DND-41 (cell line): ENCODE results near the gene SYNGR1.

Source experiments
- ATAC-seq: fragments of 200-7000 bp; cut with Tn5 transposase; 3 replicates; pipeline ENCODE4 v1.9.1; 2021; ENCODE audit warnings: low read depth; ENCODE audit not compliant: insufficient read depth
- DNase-seq: peaks from one replicate; pipeline ENCODE4 v3.0.0-alpha.2; 2020
- H2AFZ ChIP-seq: 2 replicates; pipeline ENCODE4 v1.6.0; 2012; ENCODE audit warnings: low read depth, low read length
- H3K27ac ChIP-seq: 2 replicates; pipeline ENCODE4 v1.5.1; 2012; ENCODE audit warnings: low read length, inconsistent platforms
- H3K27me3 ChIP-seq: fragments of 200-600 bp; sonication (generic); 2 replicates; pipeline ENCODE4 v1.6.0; 2012; ENCODE audit warnings: low read length, mild to moderate bottlenecking, inconsistent platforms; ENCODE audit not compliant: insufficient read depth, poor library complexity
- H3K36me3 ChIP-seq: 2 replicates; pipeline ENCODE4 v1.5.1; 2012; ENCODE audit warnings: low read length, inconsistent platforms; ENCODE audit not compliant: insufficient read depth
- H3K4me1 ChIP-seq: 2 replicates; pipeline ENCODE4 v1.5.1; 2012; ENCODE audit warnings: mild to moderate bottlenecking, low read length; ENCODE audit not compliant: insufficient read depth
- H3K4me2 ChIP-seq: 2 replicates; pipeline ENCODE4 v1.6.0; 2012; ENCODE audit warnings: mild to moderate bottlenecking, moderate library complexity, low read length, inconsistent platforms; ENCODE audit not compliant: insufficient read depth
- H3K4me3 ChIP-seq, 2 experiments: fragments of 200-600 bp in 1 of 2; shearing (Covaris generic) in 1 of 2; 2 replicates each; pipeline ENCODE4 v1.5.1; 2012 to 2016; ENCODE audit warnings: inconsistent platforms in 2 of 2, low read length in 2 of 2, mild to moderate bottlenecking in 2 of 2, low read depth in 1 of 2, moderate library complexity in 1 of 2
- H3K79me2 ChIP-seq: 2 replicates; pipeline ENCODE4 v1.6.0; 2012; ENCODE audit warnings: low read length, inconsistent platforms; ENCODE audit not compliant: insufficient read depth
- H3K9ac ChIP-seq: 2 replicates; pipeline ENCODE4 v1.6.0; 2012; ENCODE audit warnings: low read depth, mild to moderate bottlenecking, inconsistent platforms, low read length, moderate library complexity
- H3K9me3 ChIP-seq: 2 replicates; pipeline ENCODE4 v1.5.1; 2012; ENCODE audit warnings: low read length, moderate library complexity, mild to moderate bottlenecking, inconsistent platforms; ENCODE audit not compliant: insufficient read depth, severe bottlenecking
- H4K20me1 ChIP-seq: 2 replicates; pipeline ENCODE4 v1.6.0; 2012; ENCODE audit warnings: low read length; ENCODE audit not compliant: insufficient read depth
- EZH2 ChIP-seq: IDR thresholded peaks from 3 replicates; pipeline ENCODE4 v1.6.1; 2012; ENCODE audit warnings: borderline replicate concordance, low read depth, mild to moderate bottlenecking, moderate library complexity, low read length, inconsistent platforms; ENCODE audit not compliant: severe bottlenecking
- TF ChIP-seq, protein P1 (sequence below): IDR thresholded peaks from 2 replicates; pipeline ENCODE4 v1.5.1; 2012; ENCODE audit warnings: borderline replicate concordance, low read length, moderate library complexity, mild to moderate bottlenecking; ENCODE audit not compliant: poor library complexity, severe bottlenecking; ENCODE audit errors: extremely low read depth

SYNGR1 gene

DNA sequence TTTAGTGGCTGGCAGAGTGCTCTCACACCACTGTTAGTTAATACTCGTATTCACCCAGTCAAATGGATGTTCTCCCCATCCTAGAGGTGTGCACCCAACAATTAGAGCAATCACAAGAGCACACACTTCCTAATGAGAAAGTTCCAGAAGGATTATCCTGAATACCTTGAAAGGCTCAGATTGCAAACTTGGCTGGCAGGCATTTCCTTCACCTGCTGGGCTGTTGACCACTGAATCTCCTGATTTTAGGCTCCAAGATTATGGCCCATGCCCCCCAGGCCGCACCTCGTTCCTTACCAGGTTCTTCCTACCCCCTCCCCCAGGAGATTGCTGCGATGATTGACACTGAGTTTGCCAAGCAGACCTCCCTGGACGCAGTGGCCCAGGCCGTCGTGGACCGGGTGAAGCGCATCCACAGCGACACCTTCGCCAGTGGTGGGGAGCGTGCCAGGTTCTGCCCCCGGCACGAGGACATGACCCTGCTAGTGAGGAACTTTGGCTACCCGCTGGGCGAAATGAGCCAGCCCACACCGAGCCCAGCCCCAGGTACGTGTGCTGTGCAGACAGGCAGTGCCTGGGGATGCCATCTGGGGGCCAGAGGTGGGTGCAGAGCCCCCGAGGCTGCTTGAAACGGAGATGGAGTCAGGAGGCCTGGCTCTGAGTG is 76.7 kb downstream of the SYNGR1 start:
- no peak overlapping the region for H3K4me2 ChIP-seq
- no peaks in the 10 kb centered on the region for H4K20me1 ChIP-seq
- TF ChIP-seq, protein P1, sequence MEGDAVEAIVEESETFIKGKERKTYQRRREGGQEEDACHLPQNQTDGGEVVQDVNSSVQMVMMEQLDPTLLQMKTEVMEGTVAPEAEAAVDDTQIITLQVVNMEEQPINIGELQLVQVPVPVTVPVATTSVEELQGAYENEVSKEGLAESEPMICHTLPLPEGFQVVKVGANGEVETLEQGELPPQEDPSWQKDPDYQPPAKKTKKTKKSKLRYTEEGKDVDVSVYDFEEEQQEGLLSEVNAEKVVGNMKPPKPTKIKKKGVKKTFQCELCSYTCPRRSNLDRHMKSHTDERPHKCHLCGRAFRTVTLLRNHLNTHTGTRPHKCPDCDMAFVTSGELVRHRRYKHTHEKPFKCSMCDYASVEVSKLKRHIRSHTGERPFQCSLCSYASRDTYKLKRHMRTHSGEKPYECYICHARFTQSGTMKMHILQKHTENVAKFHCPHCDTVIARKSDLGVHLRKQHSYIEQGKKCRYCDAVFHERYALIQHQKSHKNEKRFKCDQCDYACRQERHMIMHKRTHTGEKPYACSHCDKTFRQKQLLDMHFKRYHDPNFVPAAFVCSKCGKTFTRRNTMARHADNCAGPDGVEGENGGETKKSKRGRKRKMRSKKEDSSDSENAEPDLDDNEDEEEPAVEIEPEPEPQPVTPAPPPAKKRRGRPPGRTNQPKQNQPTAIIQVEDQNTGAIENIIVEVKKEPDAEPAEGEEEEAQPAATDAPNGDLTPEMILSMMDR, result no peak
- no peak for TF ChIP-seq EZH2
- H3K4me1 ChIP-seq, result no peaks in the 10 kb centered on the region
- no peaks in the 10 kb centered on the region for H3K79me2 ChIP-seq
- no peak overlapping the region for H3K27ac ChIP-seq
- no peaks in the 10 kb centered on the region for H3K27me3 ChIP-seq
- no peak overlapping the region for H3K9ac ChIP-seq
- ATAC-seq (no peak), DNase-seq (no peak)
- H3K4me3 ChIP-seq, result no peak overlapping the region
- no peak overlapping the region for H2AFZ ChIP-seq
- H3K9me3 ChIP-seq, result no peaks in the 10 kb centered on the region
- peaks cover 67% of the 10 kb centered on the region for H3K36me3 ChIP-seq

DNA sequence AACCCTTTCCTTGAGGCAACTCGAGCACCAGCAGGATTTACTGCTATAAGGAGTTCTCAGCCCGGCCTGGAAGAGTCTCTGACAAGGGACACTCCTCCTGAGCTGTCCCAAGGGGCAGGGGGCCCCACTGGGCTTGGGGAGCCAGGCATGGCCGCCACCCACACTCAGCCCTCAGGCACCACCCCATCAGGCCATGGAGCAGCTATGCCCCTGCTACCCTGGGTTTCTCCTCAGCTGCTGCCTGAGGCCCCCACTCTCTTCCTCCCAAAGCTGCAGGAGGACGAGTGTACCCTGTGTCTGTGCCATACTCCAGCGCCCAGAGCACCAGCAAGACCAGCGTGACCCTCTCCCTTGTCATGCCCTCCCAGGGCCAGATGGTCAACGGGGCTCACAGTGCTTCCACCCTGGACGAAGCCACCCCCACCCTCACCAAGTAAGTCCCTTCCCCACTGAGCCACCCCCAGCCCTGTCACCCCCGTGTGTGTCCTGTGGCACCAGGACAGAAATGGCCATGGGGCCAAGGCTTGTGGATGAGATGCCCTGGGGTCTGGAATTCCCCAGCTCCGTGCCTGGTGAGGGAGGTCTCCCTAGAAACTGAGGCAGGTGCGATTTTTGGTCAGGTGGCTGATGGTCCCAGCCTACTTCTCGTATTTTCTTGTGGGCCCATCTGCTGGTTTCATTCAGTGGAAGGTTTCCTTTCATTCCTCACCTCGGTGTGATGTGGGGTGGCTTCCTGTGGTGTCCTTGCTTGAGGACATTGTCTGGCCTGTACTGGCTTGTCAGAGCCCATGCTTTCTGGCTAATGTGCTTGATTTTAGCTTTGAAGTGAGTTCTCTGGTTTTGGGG is 78.2 kb downstream of the SYNGR1 start:
- TF ChIP-seq, protein P1, result no peak
- TF ChIP-seq EZH2, result no peak
- no peak for DNase-seq
- H3K27me3 ChIP-seq, result no peaks in the 10 kb centered on the region
- H3K4me3 ChIP-seq, result no peak overlapping the region
- no peaks in the 10 kb centered on the region for H4K20me1 ChIP-seq
- peaks cover 68% of the 10 kb centered on the region for H3K36me3 ChIP-seq
- ATAC-seq, result no peak
- H3K27ac ChIP-seq, result no peak overlapping the region
- H3K79me2 ChIP-seq, result no peaks in the 10 kb centered on the region
- H3K4me2 ChIP-seq, result no peak overlapping the region
- no peak overlapping the region for H3K9ac ChIP-seq
- no peaks in the 10 kb centered on the region for H3K9me3 ChIP-seq
- H3K4me1 ChIP-seq, result no peaks in the 10 kb centered on the region
- no peak overlapping the region for H2AFZ ChIP-seq

DNA sequence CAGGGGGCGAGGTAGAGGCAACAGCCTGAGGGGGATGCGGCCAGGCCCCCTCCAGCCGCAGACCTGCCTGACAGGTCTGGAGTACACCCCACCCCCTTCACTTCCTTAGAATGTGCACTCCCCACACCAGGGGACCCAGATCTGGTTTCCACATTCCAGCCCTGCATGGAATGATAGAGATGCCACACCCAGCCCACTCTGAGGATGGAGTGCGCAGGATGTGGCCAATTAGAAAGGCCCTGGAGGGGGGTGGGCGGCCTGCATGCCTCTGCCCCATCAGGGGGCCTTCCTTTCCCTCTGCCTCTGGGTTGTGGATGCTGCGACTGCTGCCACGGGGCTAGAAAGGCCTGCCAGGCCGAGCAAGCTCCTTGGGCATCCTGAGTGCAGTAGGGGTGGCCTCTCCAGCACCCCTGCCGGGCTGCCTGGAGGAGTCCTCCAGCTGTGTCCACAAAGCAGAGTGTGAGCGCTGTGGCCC is 78.8 kb downstream of the SYNGR1 start:
- DNase-seq (no peak), ATAC-seq (no peak)

More for the DNA sequence above, 78.8 kb downstream of the SYNGR1 start:
- no peaks in the 10 kb centered on the region for H3K27me3 ChIP-seq
- no peak overlapping the region for H3K27ac ChIP-seq
- no peaks in the 10 kb centered on the region for H3K79me2 ChIP-seq
- TF ChIP-seq, protein P1, result no peak
- no peak for TF ChIP-seq EZH2
- H3K4me1 ChIP-seq, result no peaks in the 10 kb centered on the region
- H3K4me3 ChIP-seq, result no peak overlapping the region
- H2AFZ ChIP-seq, result no peak overlapping the region
- peaks cover 67% of the 10 kb centered on the region for H3K36me3 ChIP-seq
- no peaks in the 10 kb centered on the region for H4K20me1 ChIP-seq
- no peak overlapping the region for H3K9ac ChIP-seq
- no peak overlapping the region for H3K4me2 ChIP-seq
- no peaks in the 10 kb centered on the region for H3K9me3 ChIP-seq
